HepG2 (cell line): ENCODE results near the gene CEP104. TPM values are rescaled to one million over a fixed set of nuclear protein-coding genes. Genes with fewer than 3 reads are reported as not detected.

ENCODE experiments used
- ATAC-seq: fragments of 200-7000 bp; cut with Tn5 transposase; 3 replicates; pipeline ENCODE4 v1.9.1; 2020; ENCODE audit warnings: mild to moderate bottlenecking, moderate library complexity
- BruUV-seq: library from RNA; stranded (reverse); fragments of 400-500 nt; replicated peaks from 2 replicates; lab custom pipeline; 2021; lab: Mats Ljungman, UMichigan
- CTCF ChIA-PET: fragments of 300-600 bp; formaldehyde crosslinking; extraction: SDS; loops from one replicate; lab custom pipeline; 2021; ENCODE audit warnings: low total read pairs, inconsistent platforms, low intra/inter-chr PET ratio; lab: Yijun Ruan, JAX
- POLR2A ChIA-PET: fragments of 350-600 bp; sonication (Branson Sonifier 250); formaldehyde crosslinking; loops from one replicate; lab custom pipeline; 2020; ENCODE audit warnings: antibody characterized with exemption, inconsistent platforms; lab: Yijun Ruan, JAX
- DNase-seq: peaks from one replicate; pipeline ENCODE4 v3.0.0-alpha.2; 2015; ENCODE audit warnings: low spot score
- FAIRE-seq: peaks from 3 replicates; lab custom pipeline; 2011; peaks lifted over from hg19 to GRCh38; lab: Jason Lieb, UNC
- H2AFZ ChIP-seq: one replicate; pipeline ENCODE4 v1.6.1; 2011; ENCODE audit warnings: low read length, inconsistent platforms
- H3K27ac ChIP-seq: fragments of 300-600 bp; 3 replicates; pipeline ENCODE4 v1.8.0; 2011; ENCODE audit warnings: mixed run types, mild to moderate bottlenecking, mixed read lengths, low read length, inconsistent platforms; ENCODE audit not compliant: insufficient read depth; ENCODE audit errors: extremely low read length
- H3K27me3 ChIP-seq, 2 experiments: fragments of 200-600 bp in 1 of 2; 2 replicates in 1 of 2; 3 replicates in 1 of 2; pipeline versions ENCODE4 v1.6.0 to v1.8.0; 2011; ENCODE audit warnings: low read length in 2 of 2, mild to moderate bottlenecking in 2 of 2, moderate library complexity in 2 of 2, inconsistent platforms in 1 of 2; ENCODE audit not compliant: insufficient read depth in 2 of 2, control insufficient read depth in 1 of 2
- H3K36me3 ChIP-seq, 2 experiments: fragments of 200-600 bp in 1 of 2; replicated peaks in 1 of 2; 2 replicates in 1 of 2; 3 replicates in 1 of 2; pipeline versions ENCODE4 v1.5.1 to v1.8.0; 2011; ENCODE audit warnings: low read length in 2 of 2, inconsistent platforms in 1 of 2; ENCODE audit not compliant: insufficient read depth in 2 of 2, control insufficient read depth in 1 of 2
- H3K4me1 ChIP-seq: 2 replicates; pipeline ENCODE4 v1.5.1; 2012; ENCODE audit warnings: low read length, inconsistent platforms; ENCODE audit not compliant: insufficient read depth
- H3K4me2 ChIP-seq: 2 replicates; pipeline ENCODE4 v1.6.0; 2011; ENCODE audit warnings: low read depth, low read length, inconsistent platforms
- H3K4me3 ChIP-seq, 3 experiments: fragments of 200-600 bp in 1 of 3; sonication (generic), shearing (Covaris generic) in 1 of 3; replicated peaks in 1 of 3; 2 replicates each; pipeline ENCODE4 v1.5.1; 2011 to 2016; ENCODE audit warnings: low read length in 3 of 3, inconsistent platforms in 2 of 3, low read depth in 2 of 3, mild to moderate bottlenecking in 2 of 3, control low read depth in 1 of 3, mixed read lengths in 1 of 3; ENCODE audit not compliant: insufficient read depth in 1 of 3
- H3K79me2 ChIP-seq: one replicate; pipeline ENCODE4 v1.6.1; 2011; ENCODE audit warnings: low read length, inconsistent platforms; ENCODE audit not compliant: insufficient read depth
- H3K9ac ChIP-seq: 2 replicates; pipeline ENCODE4 v1.6.0; 2011; ENCODE audit warnings: mild to moderate bottlenecking, low read depth, low read length, inconsistent platforms; ENCODE audit not compliant: insufficient read depth
- H3K9me3 ChIP-seq: 2 replicates; pipeline ENCODE4 v1.5.1; 2012; ENCODE audit warnings: mild to moderate bottlenecking, low read length
- H4K20me1 ChIP-seq: 2 replicates; pipeline ENCODE4 v1.6.0; 2011; ENCODE audit warnings: inconsistent platforms, mild to moderate bottlenecking, low read length, moderate library complexity; ENCODE audit not compliant: insufficient read depth
- CENPT ChIP-seq: sonication (generic); formaldehyde crosslinking; IDR thresholded peaks from 2 replicates; pipeline ENCODE4 v1.8.0; 2022; ENCODE audit warnings: low read depth, mild to moderate bottlenecking, moderate library complexity, missing genetic modification reagents
- DNMT1 ChIP-seq: sonication (generic); formaldehyde crosslinking; IDR thresholded peaks from 2 replicates; pipeline ENCODE4 v1.5.1; 2020; ENCODE audit warnings: mild to moderate bottlenecking, missing genetic modification reagents
- HBP1 ChIP-seq: IDR thresholded peaks from 2 replicates; pipeline ENCODE4 v1.6.1; 2016; ENCODE audit warnings: low read depth, control low read depth
- MLX ChIP-seq: IDR thresholded peaks from 2 replicates; pipeline ENCODE4 v1.6.1; 2016
- MLXIP ChIP-seq: sonication (generic); formaldehyde crosslinking; IDR thresholded peaks from 2 replicates; pipeline ENCODE4 v1.9.0; 2021; ENCODE audit warnings: missing genetic modification reagents, borderline replicate concordance
- NFYC ChIP-seq: IDR thresholded peaks from 2 replicates; pipeline ENCODE4 v1.6.1; 2016; ENCODE audit warnings: missing genetic modification reagents, missing compliant biosample characterization
- NR2F2 ChIP-seq: IDR thresholded peaks from 2 replicates; pipeline ENCODE4 v1.6.1; 2012; ENCODE audit warnings: low read depth, inconsistent platforms, borderline replicate concordance
- SAFB2 ChIP-seq: sonication (generic); formaldehyde crosslinking; IDR thresholded peaks from 2 replicates; pipeline ENCODE4 v1.5.1; 2020; ENCODE audit warnings: missing genetic modification reagents, low read depth, mild to moderate bottlenecking, borderline replicate concordance
- ZBTB39 ChIP-seq: sonication (generic); formaldehyde crosslinking; IDR thresholded peaks from 2 replicates; pipeline ENCODE4 v1.5.0; 2020; ENCODE audit warnings: missing genetic modification reagents
- ZBTB44 ChIP-seq: sonication (generic); formaldehyde crosslinking; IDR thresholded peaks from 2 replicates; pipeline ENCODE4 v1.4.0; 2020; ENCODE audit warnings: missing genetic modification reagents
- ZNF326 ChIP-seq: sonication (generic); formaldehyde crosslinking; IDR thresholded peaks from 2 replicates; pipeline ENCODE4 v1.4.0; 2020; ENCODE audit warnings: missing genetic modification reagents, borderline replicate concordance
- ZSCAN12 ChIP-seq: sonication (generic); formaldehyde crosslinking; IDR thresholded peaks from 2 replicates; pipeline ENCODE4 v1.9.0; 2021; ENCODE audit warnings: mild to moderate bottlenecking, missing genetic modification reagents
- ZSCAN21 ChIP-seq: sonication (generic); formaldehyde crosslinking; IDR thresholded peaks from 2 replicates; pipeline ENCODE4 v1.8.0; 2022; ENCODE audit warnings: mild to moderate bottlenecking, missing genetic modification reagents, moderate library complexity, borderline replicate concordance
- WGBS: methylation state at CpG from one replicate; pipeline ENCODE4 v1.1.6; 2017; ENCODE audit warnings: low lambda C conversion rate; 5-methylcytosine and 5-hydroxymethylcytosine counted together
- in situ Hi-C: cut with HindIII; loops from 2 replicates; pipeline ENCODE4 v1.10.0; 2017; ENCODE audit warnings: low pct_unique_long_range_greater_than_20kb; ENCODE audit not compliant: extremely low pct_ligation_motif_present
- intact Hi-C: fragments of 100-400 bp; cut with micrococcal nuclease; formaldehyde crosslinking; loops from one replicate; pipeline ENCODE4 v1.10.0; 2022; ENCODE audit not compliant: unreplicated experiment
- polyA plus RNA-seq, 8 experiments: library from polyadenylated mRNA; depleted of rRNA in 3 of 8; stranded (reverse) in 7 of 8; unstranded in 1 of 8; fragments of >200 nt; fragmentation: Illumina TruSeq in 4 of 8; extraction: Trizol in 4 of 8; gene quantifications; 2 replicates each; pipeline versions ENCODE4 v1.2.1 to v1.2.3, GENCODE V29; 2011 to 2016; ENCODE audit warnings: low read depth in 4 of 8, missing spikeins in 1 of 8, mixed read lengths in 1 of 8; ENCODE audit not compliant: insufficient read depth in 1 of 8
- total RNA-seq, 5 experiments: library from RNA; depleted of rRNA; stranded (reverse); fragments of >200 nt; fragmentation: Illumina TruSeq; extraction: Trizol; gene quantifications; 2 replicates each; pipeline ENCODE4 v1.2.3, GENCODE V29; 2016; ENCODE audit warnings: low read depth in 1 of 5

The CEP104 gene
- total and polyA plus RNA-seq, 2 of the 13 experiments (the other 11 are each of a cell fraction or from before 2014, with no cell fraction given) = 20.4 to 30.1 TPM

- TF ChIP-seq ZBTB44 = no peak
- TF ChIP-seq MLXIP = no peak
- no peak for TF ChIP-seq NFYC (CRISPR knock-in tag)
- no peak for TF ChIP-seq NR2F2
- no peak for TF ChIP-seq ZSCAN21
Measured at GRCh38 chr1:3890389-3891328, 33.6 kb upstream of the CEP104 start (continued).

- H3K9ac ChIP-seq = no peak overlapping the region
- no peak for ATAC-seq
- H3K79me2 ChIP-seq = peaks cover 19% of the 10 kb centered on the region
- H3K27ac ChIP-seq = no peak overlapping the region
- no peaks in the 10 kb centered on the region for H3K9me3 ChIP-seq
- H3K36me3 ChIP-seq = peaks cover 23 to 39% of the 10 kb centered on the region in 2 experiments; a peak in 4 of 5 replicates
- in situ Hi-C loops (no loop called here), intact Hi-C loops (no loop called here)
- no peaks in the 10 kb centered on the region for H4K20me1 ChIP-seq
- H3K4me2 ChIP-seq = no peak overlapping the region
- ChIA-PET CTCF (no interaction called here), POLR2A (interaction anchor here (0.7 kb wide), 1 partner anchor 11 kb away, joined by 4 read pairs; no protein-coding TSS in a partner anchor)
- H2AFZ ChIP-seq = no peak overlapping the region
- FAIRE-seq = no peak
- no peaks in the 10 kb centered on the region for H3K27me3 ChIP-seq
- no peak for DNase-seq
- 99% methylated on average over 14 of the region's 14 CpGs for WGBS
- no TSS peak for BruUV-seq
- no peak overlapping the region for H3K4me3 ChIP-seq
- no peaks in the 10 kb centered on the region for H3K4me1 ChIP-seq
- TF ChIP-seq DNMT1 (no peak), HBP1 (no peak), ZNF326 (no peak), ZSCAN12 (CRISPR knock-in tag) (no peak), MLX (CRISPR knock-in tag) (no peak), CENPT (no peak), ZBTB39 (CRISPR knock-in tag) (no peak), SAFB2 (no peak)
Measured at GRCh38 chr1:3889936-3890335, 32.9 kb upstream of the CEP104 start.
